Measurements from ENCODE around the gene CLASP1.
"Not testable (repeated sequence)": the region's sequence is repeated elsewhere in the genome, so short reads cannot be mapped to it uniquely, and the experiment has no call there.

Gene CLASP1

DNA sequence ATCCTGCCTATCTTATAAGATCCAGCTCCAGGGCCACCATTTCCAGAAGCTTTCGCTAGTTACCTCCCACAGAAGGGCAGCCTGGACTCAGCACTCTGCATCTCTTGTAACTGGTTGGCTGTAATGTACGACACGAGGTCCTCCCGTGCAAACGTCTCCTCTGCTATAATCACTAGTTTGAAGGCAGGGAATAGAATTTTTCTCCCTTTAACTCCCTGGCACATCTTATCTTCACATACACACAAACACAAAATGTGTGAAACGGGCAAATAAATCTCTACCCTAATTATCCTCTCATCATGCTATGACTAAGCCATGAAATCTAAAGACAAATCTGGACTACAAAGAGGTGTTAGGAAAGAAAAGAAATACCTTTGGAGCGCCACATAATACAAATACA lies 81.8 kb downstream of the CLASP1 start:
- Histone ChIP-seq H2AFZ (ENCODE audit: low read depth) (no peak overlapping the region), H3K4me1 (ENCODE audit: low read depth, poor library complexity, severe bottlenecking) (peaks cover 2% of the 10 kb centered on the region), H3K27me3 (ENCODE audit: insufficient read depth, low read depth) (no peaks in the 10 kb centered on the region), H3K9ac (no peak overlapping the region), H3K79me2 (ENCODE audit: insufficient read depth, low read depth) (no peaks in the 10 kb centered on the region), H3K4me3 (IDR thresholded peaks at IDR 0.05; ENCODE audit: insufficient read depth, low read depth, low read length) (no peak overlapping the region), H3K4me2 (no peak overlapping the region), H4K20me1 (ENCODE audit: insufficient read depth) (no peaks in the 10 kb centered on the region), H3K36me3 (ENCODE audit: insufficient read depth) (no peaks in the 10 kb centered on the region), H3K27ac (no peak overlapping the region)
- TF ChIP-seq, protein P1, sequence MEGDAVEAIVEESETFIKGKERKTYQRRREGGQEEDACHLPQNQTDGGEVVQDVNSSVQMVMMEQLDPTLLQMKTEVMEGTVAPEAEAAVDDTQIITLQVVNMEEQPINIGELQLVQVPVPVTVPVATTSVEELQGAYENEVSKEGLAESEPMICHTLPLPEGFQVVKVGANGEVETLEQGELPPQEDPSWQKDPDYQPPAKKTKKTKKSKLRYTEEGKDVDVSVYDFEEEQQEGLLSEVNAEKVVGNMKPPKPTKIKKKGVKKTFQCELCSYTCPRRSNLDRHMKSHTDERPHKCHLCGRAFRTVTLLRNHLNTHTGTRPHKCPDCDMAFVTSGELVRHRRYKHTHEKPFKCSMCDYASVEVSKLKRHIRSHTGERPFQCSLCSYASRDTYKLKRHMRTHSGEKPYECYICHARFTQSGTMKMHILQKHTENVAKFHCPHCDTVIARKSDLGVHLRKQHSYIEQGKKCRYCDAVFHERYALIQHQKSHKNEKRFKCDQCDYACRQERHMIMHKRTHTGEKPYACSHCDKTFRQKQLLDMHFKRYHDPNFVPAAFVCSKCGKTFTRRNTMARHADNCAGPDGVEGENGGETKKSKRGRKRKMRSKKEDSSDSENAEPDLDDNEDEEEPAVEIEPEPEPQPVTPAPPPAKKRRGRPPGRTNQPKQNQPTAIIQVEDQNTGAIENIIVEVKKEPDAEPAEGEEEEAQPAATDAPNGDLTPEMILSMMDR (conservative IDR thresholded peaks at IDR 0.05; ENCODE audit: low read depth, low read length) = no peak

DNA sequence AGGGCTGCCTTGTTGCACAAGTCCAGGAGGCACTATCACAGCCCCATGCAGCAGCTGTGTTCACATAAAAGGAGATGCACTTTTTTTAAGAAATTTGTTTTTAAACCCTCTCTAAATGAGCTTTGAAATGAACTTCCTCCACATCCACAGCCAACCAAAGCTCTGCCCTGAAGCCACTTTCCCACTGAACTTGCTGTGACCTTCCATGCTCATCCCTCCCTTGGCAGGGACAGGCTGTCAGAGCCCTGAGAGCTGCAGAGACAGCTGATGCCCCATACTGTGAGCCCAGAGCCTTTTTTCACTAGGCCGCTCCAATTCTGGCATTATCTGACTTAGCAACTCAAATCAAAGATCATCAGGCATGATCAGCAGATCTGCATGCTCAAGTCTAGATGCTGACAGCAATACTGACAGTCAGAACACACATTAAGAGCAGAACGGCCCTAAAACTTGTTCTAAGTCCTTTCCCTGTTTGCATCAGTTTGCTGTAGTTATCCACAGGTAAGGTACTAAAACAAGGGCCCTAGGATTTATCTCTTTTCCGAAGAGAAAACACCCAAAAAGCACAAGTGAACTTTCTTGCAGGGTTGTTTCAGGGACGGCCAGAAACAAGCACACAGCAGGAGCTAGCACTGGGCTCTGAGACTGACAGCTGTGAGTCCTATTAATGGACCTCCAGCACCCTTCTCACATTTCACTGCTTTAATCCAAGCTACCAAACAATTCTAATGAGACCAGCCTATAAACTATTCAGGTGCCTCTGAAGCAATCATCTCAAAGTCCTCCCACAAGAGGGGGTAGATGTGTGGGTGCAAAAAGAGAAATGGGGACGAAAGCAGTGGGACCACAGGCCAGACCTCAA lies 83.6 kb downstream of the CLASP1 start:
- no peak overlapping the region for H3K9ac ChIP-seq
- H3K27me3 ChIP-seq (ENCODE audit: insufficient read depth, low read depth) = no peaks in the 10 kb centered on the region
- TF ChIP-seq, protein P1 (conservative IDR thresholded peaks at IDR 0.05; ENCODE audit: low read depth, low read length) = no peak
- H3K4me3 ChIP-seq (IDR thresholded peaks at IDR 0.05; ENCODE audit: insufficient read depth, low read depth, low read length) = no peak overlapping the region
- no peak overlapping the region for H3K27ac ChIP-seq
- no peak overlapping the region for H2AFZ ChIP-seq (ENCODE audit: low read depth)
- H3K36me3 ChIP-seq (ENCODE audit: insufficient read depth) = no peaks in the 10 kb centered on the region
- H3K4me2 ChIP-seq = no peak overlapping the region
- no peaks in the 10 kb centered on the region for H4K20me1 ChIP-seq (ENCODE audit: insufficient read depth)
- peaks cover 5% of the 10 kb centered on the region for H3K4me1 ChIP-seq (ENCODE audit: low read depth, poor library complexity, severe bottlenecking)
- no peaks in the 10 kb centered on the region for H3K79me2 ChIP-seq (ENCODE audit: insufficient read depth, low read depth)

GRCh38 chr2:121564905-121565304 lies 84.4 kb downstream of the CLASP1 start:
- H4K20me1 ChIP-seq (ENCODE audit: insufficient read depth) = no peaks in the 10 kb centered on the region
- no peaks in the 10 kb centered on the region for H3K79me2 ChIP-seq (ENCODE audit: insufficient read depth, low read depth)
- H3K27me3 ChIP-seq (ENCODE audit: insufficient read depth, low read depth) = no peaks in the 10 kb centered on the region
- no peak overlapping the region for H3K4me2 ChIP-seq
- no peak overlapping the region for H3K9ac ChIP-seq
- no peak overlapping the region for H3K27ac ChIP-seq
- H3K4me1 ChIP-seq (ENCODE audit: low read depth, poor library complexity, severe bottlenecking) = peaks cover 5% of the 10 kb centered on the region
- TF ChIP-seq, protein P1 (conservative IDR thresholded peaks at IDR 0.05; ENCODE audit: low read depth, low read length) = no peak
- H3K36me3 ChIP-seq (ENCODE audit: insufficient read depth) = no peaks in the 10 kb centered on the region
- no peak overlapping the region for H3K4me3 ChIP-seq (IDR thresholded peaks at IDR 0.05; ENCODE audit: insufficient read depth, low read depth, low read length)
- H2AFZ ChIP-seq (ENCODE audit: low read depth) = no peak overlapping the region

DNA sequence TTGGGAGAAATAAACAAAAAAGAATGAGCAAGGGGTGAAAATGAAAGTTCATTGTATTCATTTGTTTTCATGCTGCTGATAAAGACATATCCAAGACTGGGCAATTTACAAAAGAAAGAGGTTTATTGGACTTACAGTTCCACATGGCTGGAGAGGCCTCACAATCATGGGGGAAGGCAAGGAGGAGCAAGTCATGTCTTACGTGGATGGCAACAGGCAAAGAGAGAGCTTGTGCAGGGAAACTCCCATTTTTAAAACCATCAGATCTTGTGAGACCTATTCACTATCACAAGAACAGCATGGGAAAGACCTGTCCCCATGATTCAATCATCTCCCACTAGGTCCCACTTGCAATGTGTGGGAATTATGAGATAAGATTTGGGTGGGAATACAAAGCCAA lies 85.5 kb downstream of the CLASP1 start:
- not testable (repeated sequence) for H3K27me3 ChIP-seq (ENCODE audit: insufficient read depth, low read depth); H3K27ac ChIP-seq; H3K79me2 ChIP-seq (ENCODE audit: insufficient read depth, low read depth); H2AFZ ChIP-seq (ENCODE audit: low read depth); H3K9ac ChIP-seq; H3K4me2 ChIP-seq; H3K4me3 ChIP-seq (IDR thresholded peaks at IDR 0.05; ENCODE audit: insufficient read depth, low read depth, low read length); H3K36me3 ChIP-seq (ENCODE audit: insufficient read depth); H4K20me1 ChIP-seq (ENCODE audit: insufficient read depth); H3K4me1 ChIP-seq (ENCODE audit: low read depth, poor library complexity, severe bottlenecking)

Data from KMS-11 (cell line).